K562 (cell line): ENCODE data around the gene MYO1D. TPM values are rescaled to one million over a fixed set of nuclear protein-coding genes. Genes with fewer than 3 reads are reported as not detected.
A peak's percentile ranks its signal among the peaks of the same experiment; 100 is the strongest.

Experiments used
- ATAC-seq: fragments of 200-7000 bp; cut with Tn5 transposase; 3 replicates; pipeline ENCODE4 v1.9.1; 2020; ENCODE audit warnings: moderate library complexity
- BruUV-seq: library from RNA; stranded (reverse); fragments of 400-500 nt; replicated peaks from 2 replicates; lab custom pipeline; 2021; lab: Mats Ljungman, UMichigan
- CTCF ChIA-PET: fragments of 300-600 bp; formaldehyde crosslinking; extraction: SDS; loops from one replicate; lab custom pipeline; 2021; ENCODE audit warnings: low intra/inter-chr PET ratio; lab: Yijun Ruan, JAX
- POLR2A ChIA-PET: fragments of 300-600, 350-650 bp; sonication (Branson Sonifier 250); formaldehyde crosslinking; extraction: SDS; loops from one replicate; lab custom pipeline; 2021; ENCODE audit warnings: antibody characterized with exemption, inconsistent platforms; lab: Yijun Ruan, JAX
- DNase-seq, 4 experiments: peaks; one replicate each; pipeline versions ENCODE4 v3.0.0 to v3.0.0-alpha.2; 2011 to 2018; ENCODE audit warnings: low spot score in 3 of 4, mixed read lengths in 3 of 4; ENCODE audit errors: extremely low read depth in 1 of 4
- FAIRE-seq: peaks from 2 replicates; lab custom pipeline; 2011; peaks lifted over from hg19 to GRCh38; lab: Jason Lieb, UNC
- H2AFZ ChIP-seq: 2 replicates; pipeline ENCODE4 v1.6.0; 2011; ENCODE audit warnings: low read depth, low read length, control low read depth, inconsistent platforms
- H3K27ac ChIP-seq: fragments of 200-600 bp; 3 replicates; pipeline ENCODE4 v1.8.0; 2011; ENCODE audit warnings: low read depth, mild to moderate bottlenecking, control low read depth, inconsistent platforms, low read length, moderate library complexity, mixed read lengths; ENCODE audit errors: extremely low read depth
- H3K27me3 ChIP-seq, 2 experiments: fragments of 300-600 bp in 1 of 2; 2 replicates in 1 of 2; 3 replicates in 1 of 2; pipeline versions ENCODE4 v1.6.0 to v1.8.0; 2011; ENCODE audit warnings: inconsistent platforms in 2 of 2, low read length in 2 of 2, mild to moderate bottlenecking in 1 of 2, mixed read lengths in 1 of 2, moderate library complexity in 1 of 2; ENCODE audit not compliant: control insufficient read depth in 2 of 2, insufficient read depth in 2 of 2
- H3K36me3 ChIP-seq: fragments of 300-600 bp; 3 replicates; pipeline ENCODE4 v1.8.0; 2011; ENCODE audit warnings: mild to moderate bottlenecking, low read length, inconsistent platforms; ENCODE audit not compliant: control insufficient read depth, insufficient read depth
- H3K4me1 ChIP-seq, 2 experiments: fragments of 200-600 bp in 1 of 2; replicated peaks in 1 of 2; 2 replicates in 1 of 2; 3 replicates in 1 of 2; pipeline versions ENCODE4 v1.5.1 to v1.8.0; 2011; ENCODE audit warnings: inconsistent platforms in 2 of 2, low read length in 2 of 2, mild to moderate bottlenecking in 1 of 2, mixed read lengths in 1 of 2, moderate library complexity in 1 of 2; ENCODE audit not compliant: control insufficient read depth in 2 of 2, insufficient read depth in 2 of 2
- H3K4me2 ChIP-seq: 2 replicates; pipeline ENCODE4 v1.6.1; 2011; ENCODE audit warnings: low read length, control low read depth, inconsistent platforms, mixed read lengths; ENCODE audit not compliant: insufficient read depth
- H3K4me3 ChIP-seq: fragments of 200-600 bp; sonication (generic), shearing (Covaris generic); 2 replicates; pipeline ENCODE4 v1.5.1; 2016; ENCODE audit warnings: control low read depth, inconsistent platforms
- H3K79me2 ChIP-seq: fragments of 200-600 bp; 3 replicates; pipeline ENCODE4 v1.8.0; 2011; ENCODE audit warnings: low read length, inconsistent platforms; ENCODE audit not compliant: control insufficient read depth, insufficient read depth
- H3K9ac ChIP-seq, 2 experiments: 2 replicates each; pipeline versions ENCODE4 v1.6.0 to v1.6.1; 2011; ENCODE audit warnings: low read depth in 2 of 2, low read length in 2 of 2, control low read depth in 1 of 2, inconsistent platforms in 1 of 2, mild to moderate bottlenecking in 1 of 2, mixed read lengths in 1 of 2; ENCODE audit not compliant: insufficient read depth in 1 of 2
- H3K9me1 ChIP-seq: one replicate; pipeline ENCODE4 v1.6.0; 2011; ENCODE audit warnings: inconsistent platforms, mild to moderate bottlenecking, low read length, moderate library complexity; ENCODE audit not compliant: control insufficient read depth, insufficient read depth
- H3K9me3 ChIP-seq: replicated peaks from 2 replicates; pipeline ENCODE4 v1.5.1; 2011; ENCODE audit warnings: low read depth, low read length, inconsistent platforms; ENCODE audit not compliant: control insufficient read depth, insufficient read depth
- H4K20me1 ChIP-seq: replicated peaks from 2 replicates; pipeline ENCODE4 v1.6.1; 2011; ENCODE audit warnings: low read length, inconsistent platforms, mixed read lengths; ENCODE audit not compliant: control insufficient read depth, insufficient read depth
- CBX3 ChIP-seq, 2 experiments: IDR thresholded peaks; 1 replicate in 1 of 2; 2 replicates in 1 of 2; pipeline ENCODE4 v1.6.1; 2012; ENCODE audit warnings: inconsistent platforms in 2 of 2, low read length in 2 of 2, borderline replicate concordance in 1 of 2, control low read depth in 1 of 2
- CREM ChIP-seq: IDR thresholded peaks from 2 replicates; pipeline ENCODE4 v1.6.1; 2014; ENCODE audit warnings: antibody characterized with exemption, low read depth
- ILF3 ChIP-seq: fragments of 450-650 bp; IDR thresholded peaks from 2 replicates; pipeline ENCODE4 v1.6.1; 2018; ENCODE audit warnings: antibody characterized with exemption, mild to moderate bottlenecking, moderate library complexity, borderline replicate concordance
- KLF10 ChIP-seq: fragments of 250-450 bp; sonication (Bioruptor Pico); IDR thresholded peaks from 2 replicates; pipeline ENCODE4 v1.6.1; 2021; ENCODE audit warnings: matching md5 sums
- KLF6 ChIP-seq: fragments of 250-450 bp; sonication (Bioruptor Pico); IDR thresholded peaks from 2 replicates; pipeline ENCODE4 v1.4.0; 2020; ENCODE audit warnings: mild to moderate bottlenecking, moderate library complexity, borderline replicate concordance
- LARP7 ChIP-seq: fragments of 450-650 bp; IDR thresholded peaks from 2 replicates; pipeline ENCODE4 v1.6.1; 2016
- NCOA4 ChIP-seq: fragments of 450-650 bp; IDR thresholded peaks from 2 replicates; pipeline ENCODE4 v1.6.1; 2018; ENCODE audit warnings: mild to moderate bottlenecking; ENCODE audit not compliant: partially characterized antibody
- NFIX ChIP-seq: fragments of 250-450 bp; sonication (Bioruptor Pico); IDR thresholded peaks from 2 replicates; pipeline ENCODE4 v1.4.0; 2020; ENCODE audit warnings: low read depth, mild to moderate bottlenecking, moderate library complexity
- SRF ChIP-seq, 2 experiments: fragments of 250-450, 450-650 bp in 1 of 2; sonication (Bioruptor Pico) in 1 of 2; sonication (generic) in 1 of 2; formaldehyde crosslinking; IDR thresholded peaks; 2 replicates each; pipeline versions ENCODE4 v1.5.0 to v1.5.1; 2020 to 2022; ENCODE audit warnings: mild to moderate bottlenecking in 1 of 2, missing genetic modification reagents in 1 of 2
- TCF7 ChIP-seq: sonication (generic); IDR thresholded peaks from 2 replicates; pipeline ENCODE4 v1.6.1; 2016; ENCODE audit warnings: antibody characterized with exemption, borderline replicate concordance
- VEZF1 ChIP-seq: fragments of 200-800 bp; sonication (Bioruptor generic); IDR thresholded peaks from 2 replicates; pipeline ENCODE4 v1.6.1; 2017; ENCODE audit warnings: missing genetic modification characterization, missing compliant biosample characterization
- ZBTB8A ChIP-seq: fragments of 450-650 bp; IDR thresholded peaks from 2 replicates; pipeline ENCODE4 v1.6.1; 2018; ENCODE audit warnings: mild to moderate bottlenecking, moderate library complexity; ENCODE audit not compliant: partially characterized antibody
- WGBS: fragments of 100-300 bp; shearing (Covaris generic); methylation state at CpG from one replicate; pipeline ENCODE4 v1.1.6; 2016; ENCODE audit warnings: low coverage, mixed read lengths; ENCODE audit not compliant: insufficient coverage; ENCODE audit errors: missing lambda C conversion rate; 5-methylcytosine and 5-hydroxymethylcytosine counted together
- in situ Hi-C: fragments of 300-500 bp; cut with MboI; formaldehyde crosslinking; loops from 4 replicates; pipeline ENCODE4 v1.15.0; 2018; ENCODE audit warnings: inconsistent platforms, mixed read lengths
- intact Hi-C: fragments of 100-400 bp; cut with micrococcal nuclease; formaldehyde crosslinking; loops from 2 replicates; pipeline ENCODE4 v1.14.2; 2022
- polyA plus RNA-seq, 8 experiments: library from polyadenylated mRNA; depleted of rRNA in 4 of 8; stranded (reverse) in 5 of 8; unstranded in 3 of 8; fragments of >200 nt; fragmentation: Nextera tagmentation in 2 of 8; fragmentation: Illumina TruSeq in 1 of 8; extraction: Ambion mirVana in 2 of 8; extraction: Trizol in 1 of 8; gene quantifications; 2 replicates each; pipeline versions ENCODE4 v1.2.1 to v1.2.3, GENCODE V29; 2011 to 2014; ENCODE audit warnings: inconsistent platforms in 1 of 8, missing spikeins in 1 of 8
- total RNA-seq, 7 experiments: library from RNA; depleted of rRNA in 6 of 7; stranded (reverse); fragments of >200 nt in 6 of 7; fragmentation: Illumina TruSeq in 2 of 7; extraction: Trizol in 2 of 7; gene quantifications; 2 replicates each; pipeline versions ENCODE4 v1.2.1 to v1.2.3, GENCODE V29; 2011 to 2021; ENCODE audit warnings: low replicate concordance in 1 of 7
- TF ChIP-seq, protein P1 (sequence below): fragments of 250-450 bp; sonication (Bioruptor Pico); IDR thresholded peaks from 2 replicates; pipeline ENCODE4 v1.5.0; 2020; ENCODE audit warnings: mild to moderate bottlenecking, borderline replicate concordance

The MYO1D gene
- total and polyA plus RNA-seq, 9 of the 15 experiments (the other 6 are each of a cell fraction or from before 2014, with no cell fraction given): 2.1 to 71.2 (median 45.4) TPM

GRCh38 chr17:32583053-32583452 lies 293.9 kb downstream of the MYO1D start:
- BruUV-seq: no TSS peak
- no peak overlapping the region for H3K4me3 ChIP-seq
- H3K9ac ChIP-seq: no peak overlapping the region
- H3K4me1 ChIP-seq: no peaks in the 10 kb centered on the region
- peaks cover 2% of the 10 kb centered on the region; the same call in 1 of the 2 replicates for H3K9me3 ChIP-seq
- POLR2A ChIA-PET: no interaction called here
- H4K20me1 ChIP-seq: no peaks in the 10 kb centered on the region
- 75% methylated on average over 1 of the region's 1 CpG for WGBS
- no peak for FAIRE-seq
- H3K27ac ChIP-seq: no peak overlapping the region
- TF ChIP-seq NFIX (CRISPR knock-in tag): no peak
- 0 out of 3 replicates have a peak, but pooled peaks of 1 of the 2 experiments have one; percentile 46 for TF ChIP-seq CBX3 (IDR thresholded peaks at IDR 0.05; ENCODE audit: borderline replicate concordance in 1 of 2, low read length in 2 of 2)
- TF ChIP-seq SRF (CRISPR knock-in tag; IDR thresholded peaks at IDR 0.05): no peak
- no peak for TF ChIP-seq KLF10
- no peak for TF ChIP-seq TCF7
- TF ChIP-seq, all 486 proteins: peak for 1
- H3K4me2 ChIP-seq: no peak overlapping the region
- H3K36me3 ChIP-seq: no peaks in the 10 kb centered on the region; the same call in 2 of the 3 replicates
- ATAC-seq: no peak
- no peaks in the 10 kb centered on the region for H3K9me1 ChIP-seq
- in situ Hi-C loops: no loop called here
- no peaks in the 10 kb centered on the region for H3K79me2 ChIP-seq
- no peak overlapping the region for H2AFZ ChIP-seq
- DNase-seq: no peak
- no peaks in the 10 kb centered on the region for H3K27me3 ChIP-seq
- CTCF ChIA-PET: no interaction called here
- intact Hi-C loops: no loop called here

GRCh38 chr17:32575852-32576251 lies 301.1 kb downstream of the MYO1D start:
- Histone ChIP-seq H3K4me2 (no peak overlapping the region), H3K27ac (no peak overlapping the region), H3K4me3 (no peak overlapping the region), H4K20me1 (no peaks in the 10 kb centered on the region), H3K27me3 (no peaks in the 10 kb centered on the region), H3K4me1 (no peaks in the 10 kb centered on the region), H3K79me2 (no peaks in the 10 kb centered on the region), H3K9me3 (no peaks in the 10 kb centered on the region), H3K9ac (no peak overlapping the region), H2AFZ (no peak overlapping the region), H3K9me1 (no peaks in the 10 kb centered on the region), H3K36me3 (no peaks in the 10 kb centered on the region)
- intact Hi-C loops (no loop called here), in situ Hi-C loops (no loop called here)
- POLR2A ChIA-PET: no interaction called here
- no peak for FAIRE-seq
- ATAC-seq: no peak
- no peak for DNase-seq
- no TSS peak for BruUV-seq
- CTCF ChIA-PET: no interaction called here
- TF ChIP-seq LARP7: no peak
- TF ChIP-seq ILF3: no peak
- TF ChIP-seq KLF6 (CRISPR knock-in tag): no peak
- TF ChIP-seq ZBTB8A: no peak
- no peak for TF ChIP-seq NCOA4
- TF ChIP-seq, protein P1, sequence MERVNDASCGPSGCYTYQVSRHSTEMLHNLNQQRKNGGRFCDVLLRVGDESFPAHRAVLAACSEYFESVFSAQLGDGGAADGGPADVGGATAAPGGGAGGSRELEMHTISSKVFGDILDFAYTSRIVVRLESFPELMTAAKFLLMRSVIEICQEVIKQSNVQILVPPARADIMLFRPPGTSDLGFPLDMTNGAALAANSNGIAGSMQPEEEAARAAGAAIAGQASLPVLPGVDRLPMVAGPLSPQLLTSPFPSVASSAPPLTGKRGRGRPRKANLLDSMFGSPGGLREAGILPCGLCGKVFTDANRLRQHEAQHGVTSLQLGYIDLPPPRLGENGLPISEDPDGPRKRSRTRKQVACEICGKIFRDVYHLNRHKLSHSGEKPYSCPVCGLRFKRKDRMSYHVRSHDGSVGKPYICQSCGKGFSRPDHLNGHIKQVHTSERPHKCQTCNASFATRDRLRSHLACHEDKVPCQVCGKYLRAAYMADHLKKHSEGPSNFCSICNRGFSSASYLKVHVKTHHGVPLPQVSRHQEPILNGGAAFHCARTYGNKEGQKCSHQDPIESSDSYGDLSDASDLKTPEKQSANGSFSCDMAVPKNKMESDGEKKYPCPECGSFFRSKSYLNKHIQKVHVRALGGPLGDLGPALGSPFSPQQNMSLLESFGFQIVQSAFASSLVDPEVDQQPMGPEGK: no peak
- TF ChIP-seq CREM: no peak
- TF ChIP-seq VEZF1 (CRISPR knock-in tag): no peak
